GM21381 (cell line): Measurements from ENCODE around the gene NTNG1.

Experiments used
- ATAC-seq: cut with Tn5 transposase; IDR thresholded peaks from one replicate; pipeline ENCODE4 v1.9.1; 2021; ENCODE audit warnings: mild to moderate bottlenecking, moderate library complexity; ENCODE audit not compliant: unreplicated experiment

Gene NTNG1

GRCh38 chr1:107323784-107324183 lies 182.9 kb downstream of the NTNG1 start:
- no peak for ATAC-seq

GRCh38 chr1:107326824-107327445 lies 186.1 kb downstream of the NTNG1 start:
- no peak for ATAC-seq

- ATAC-seq = no peak
Observed at GRCh38 chr1:107327446-107327845, 186.6 kb downstream of the NTNG1 start.

GRCh38 chr1:107328087-107328486 lies 187.2 kb downstream of the NTNG1 start:
- no peak for ATAC-seq

- no peak for ATAC-seq
Observed at GRCh38 chr1:107339775-107340174, 198.9 kb downstream of the NTNG1 start.

GRCh38 chr1:107342316-107342715 lies 201.5 kb downstream of the NTNG1 start:
- no peak for ATAC-seq

GRCh38 chr1:107342768-107343167 lies 201.9 kb downstream of the NTNG1 start:
- ATAC-seq = no peak

- no peak for ATAC-seq
Observed at GRCh38 chr1:107343601-107344000, 202.8 kb downstream of the NTNG1 start.

- no peak for ATAC-seq
Observed at GRCh38 chr1:107344268-107344760, 203.5 kb downstream of the NTNG1 start.

GRCh38 chr1:107344836-107345235 lies 204.0 kb downstream of the NTNG1 start:
- no peak for ATAC-seq

GRCh38 chr1:107352850-107353249 lies 212.0 kb downstream of the NTNG1 start:
- no peak for ATAC-seq

- no peak for ATAC-seq
Observed at GRCh38 chr1:107357376-107357775, 216.5 kb downstream of the NTNG1 start.

- no peak for ATAC-seq
Observed at GRCh38 chr1:107358619-107359327, 217.9 kb downstream of the NTNG1 start.

- ATAC-seq = no peak
Observed at GRCh38 chr1:107359472-107360241, 218.8 kb downstream of the NTNG1 start.

- no peak for ATAC-seq
Observed at GRCh38 chr1:107362468-107363140, 221.8 kb downstream of the NTNG1 start.

- no peak for ATAC-seq
Observed at GRCh38 chr1:107363154-107363553, 222.3 kb downstream of the NTNG1 start.

GRCh38 chr1:107365527-107366240 lies 224.8 kb downstream of the NTNG1 start:
- ATAC-seq = no peak

- no peak for ATAC-seq
Observed at GRCh38 chr1:107378426-107378825, 237.6 kb downstream of the NTNG1 start.

- ATAC-seq = no peak
Observed at GRCh38 chr1:107378866-107379265, 238.0 kb downstream of the NTNG1 start.

- no peak for ATAC-seq
Observed at GRCh38 chr1:107379826-107380225, 239.0 kb downstream of the NTNG1 start.
